Activated effector memory CD4-positive, alpha-beta T cell treated with Interleukin-2 at 50 U/mL for 16 hours (primary cell): ENCODE results near the gene RELCH.

Experiments
- DNase-seq: peaks from one replicate; pipeline ENCODE4 v3.0.0-alpha.2; 2020

RELCH gene

DNA sequence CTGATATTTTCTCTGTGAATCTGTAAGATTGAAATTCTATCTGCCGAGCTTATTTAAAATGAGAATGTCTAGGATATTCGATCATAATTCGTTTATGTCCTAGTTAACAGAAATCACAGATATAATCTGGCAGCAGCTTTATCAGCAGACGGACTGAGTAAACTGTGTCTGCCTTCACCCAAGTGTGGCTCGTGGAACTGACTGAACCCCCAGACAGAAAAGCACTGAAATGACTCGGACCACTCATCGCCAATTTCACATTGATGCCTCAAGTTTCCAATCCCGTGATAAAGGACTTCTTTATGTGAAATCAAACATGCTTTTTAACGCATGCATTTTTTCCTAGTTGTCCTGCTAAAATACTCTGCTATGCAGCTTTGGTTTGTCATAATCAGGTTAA lies 153.9 kb downstream of the RELCH start:
- no peak for DNase-seq

DNA sequence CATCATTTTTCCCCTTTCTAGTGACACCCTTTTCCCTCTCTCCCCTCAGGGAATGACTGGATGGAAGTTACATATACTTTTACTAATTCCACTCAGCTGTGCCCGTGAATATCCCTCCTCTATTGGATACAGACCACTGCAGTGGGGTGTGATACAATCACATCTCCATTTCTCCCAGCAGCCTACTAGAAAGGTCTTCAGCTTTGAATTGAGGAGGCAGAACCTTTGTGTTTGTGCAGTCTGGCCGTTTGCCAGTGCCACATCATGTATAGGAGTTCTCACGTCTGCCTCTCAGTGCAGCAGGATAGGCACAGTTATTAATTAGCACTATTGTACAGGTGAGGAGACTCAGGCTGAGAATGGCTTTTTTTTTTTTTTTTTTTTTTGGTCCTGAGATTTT lies 154.4 kb downstream of the RELCH start:
- DNase-seq: no peak

DNA sequence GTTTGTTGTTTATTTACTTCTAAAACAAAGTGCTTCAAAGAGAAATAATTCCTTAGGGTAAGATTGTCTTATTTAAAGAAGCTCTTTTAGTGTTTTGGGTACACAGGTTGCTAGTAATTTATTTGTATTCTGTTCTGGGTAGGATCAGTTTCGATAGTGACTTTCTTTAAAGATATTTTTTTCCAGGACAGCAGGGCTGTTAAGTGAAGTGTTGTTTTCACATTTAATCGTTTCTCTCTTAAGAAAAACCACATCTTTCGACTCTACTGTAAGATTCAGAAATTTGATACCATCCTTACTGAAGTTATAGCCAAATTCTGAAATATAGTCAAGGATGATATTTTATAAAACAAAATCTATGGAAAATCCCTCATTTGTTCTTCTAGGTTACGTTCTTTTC lies 155.8 kb downstream of the RELCH start:
- DNase-seq: no peak

DNA sequence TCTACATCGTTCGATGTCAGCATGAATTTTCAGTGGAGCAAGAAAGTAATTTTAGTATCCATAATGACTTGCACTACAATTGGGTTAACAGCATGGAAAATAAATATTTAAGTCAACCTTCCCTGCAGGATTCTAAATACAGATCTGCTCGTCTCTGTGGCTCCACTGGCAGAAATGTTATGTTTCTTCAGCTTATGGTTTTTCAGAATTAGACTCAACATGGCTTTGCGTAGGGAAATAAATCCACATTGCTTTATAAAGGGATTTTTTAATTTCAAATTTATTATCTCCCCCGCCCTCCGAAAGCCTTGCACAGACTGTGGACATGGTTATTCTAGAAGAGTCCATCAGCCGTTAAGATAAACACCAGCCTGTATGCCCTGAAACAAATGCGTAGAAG lies 156.3 kb downstream of the RELCH start:
- DNase-seq: no peak

DNA sequence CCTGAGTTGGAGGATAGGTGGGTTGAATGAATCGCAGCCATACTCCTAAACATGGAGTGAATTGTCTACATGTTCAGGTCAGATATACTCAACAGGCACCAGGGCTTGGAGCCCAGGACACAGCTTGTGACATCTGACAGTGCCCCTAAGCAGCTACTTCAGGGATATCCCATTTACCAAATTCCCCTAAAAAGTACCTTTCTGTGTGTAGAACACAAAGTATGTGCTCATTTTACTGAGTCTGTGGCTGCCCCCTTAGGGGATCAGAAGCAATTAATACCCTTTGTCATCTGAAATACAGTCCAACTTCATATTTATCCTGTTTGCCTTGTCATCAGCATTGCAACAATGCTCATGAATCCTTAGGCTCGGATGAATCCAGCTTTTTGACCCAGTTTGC lies 158.9 kb downstream of the RELCH start:
- no peak for DNase-seq

DNA sequence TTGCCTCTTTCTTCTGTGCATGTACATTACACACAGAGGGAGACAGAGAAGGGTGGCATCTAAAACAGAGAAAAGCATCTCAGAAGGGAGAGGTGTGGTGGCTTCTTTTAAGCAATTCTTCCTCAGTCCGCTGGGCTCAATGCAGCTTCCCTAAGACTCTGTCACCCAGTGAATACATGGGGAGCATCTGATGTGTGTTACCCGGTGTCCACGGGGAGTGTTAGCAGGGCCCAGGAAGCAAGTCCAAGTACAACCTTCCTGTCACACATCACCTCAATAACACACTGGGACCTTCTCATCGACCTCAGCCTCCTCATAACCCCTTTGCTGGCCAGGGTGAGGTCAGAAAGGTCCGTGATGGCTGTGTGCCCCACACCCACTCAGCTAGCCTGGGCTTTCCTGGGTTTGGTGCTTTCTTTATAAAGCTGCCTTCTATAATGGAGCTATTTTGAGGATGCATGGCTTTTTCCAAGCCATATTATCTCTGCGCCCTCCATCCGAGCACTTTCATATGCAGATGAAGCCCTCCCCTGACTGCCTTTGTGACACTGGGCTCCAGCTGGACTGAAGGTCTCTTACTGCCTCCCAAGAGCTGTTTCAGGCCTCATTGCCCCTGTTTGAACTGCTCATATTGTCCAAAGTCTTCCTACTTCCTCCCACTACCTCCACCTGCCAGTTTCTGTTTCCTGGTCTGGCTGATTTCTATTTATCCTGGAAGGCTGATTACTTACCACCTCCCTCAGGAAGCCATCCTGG lies 159.5 kb downstream of the RELCH start:
- no peak for DNase-seq

DNA sequence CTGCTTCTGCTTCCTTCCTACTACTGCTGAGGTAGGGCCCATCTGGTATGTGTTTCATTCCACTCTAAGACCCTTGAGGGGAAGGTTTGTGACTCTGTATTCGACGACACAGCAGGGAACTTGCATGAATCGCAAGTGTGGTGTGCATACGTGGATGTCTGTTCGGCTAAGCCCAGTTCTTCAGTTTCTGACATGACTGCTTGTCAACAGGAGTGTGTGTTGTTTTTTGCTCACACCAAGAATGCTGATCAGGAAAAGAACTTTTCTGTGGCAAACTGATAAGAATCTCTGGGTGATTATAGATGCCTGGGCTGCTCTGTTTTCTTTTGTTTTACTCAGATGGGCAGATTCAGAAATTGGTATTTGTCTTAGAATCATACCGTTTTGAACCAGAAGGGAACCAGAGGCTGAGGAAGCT lies 160.0 kb downstream of the RELCH start:
- DNase-seq: no peak

DNA sequence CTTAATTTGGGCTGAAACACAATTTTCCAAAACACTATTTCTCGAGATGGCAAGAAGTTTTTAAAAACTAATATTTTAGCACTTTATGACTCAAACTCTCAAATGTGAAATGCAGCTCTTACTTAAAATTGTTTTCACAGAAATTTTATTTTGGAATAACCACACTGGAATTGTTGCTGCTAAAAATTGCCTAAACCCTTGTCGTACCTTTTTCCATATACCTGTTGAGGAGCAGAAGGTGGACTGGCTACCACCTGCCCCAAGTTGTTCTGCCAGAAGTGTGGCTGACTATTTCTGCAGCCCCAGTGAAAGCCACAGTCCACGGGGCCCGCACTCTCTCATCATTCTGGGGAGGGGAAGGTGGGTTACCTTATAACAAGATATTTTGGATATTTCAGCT lies 161.4 kb downstream of the RELCH start:
- no peak for DNase-seq

DNA sequence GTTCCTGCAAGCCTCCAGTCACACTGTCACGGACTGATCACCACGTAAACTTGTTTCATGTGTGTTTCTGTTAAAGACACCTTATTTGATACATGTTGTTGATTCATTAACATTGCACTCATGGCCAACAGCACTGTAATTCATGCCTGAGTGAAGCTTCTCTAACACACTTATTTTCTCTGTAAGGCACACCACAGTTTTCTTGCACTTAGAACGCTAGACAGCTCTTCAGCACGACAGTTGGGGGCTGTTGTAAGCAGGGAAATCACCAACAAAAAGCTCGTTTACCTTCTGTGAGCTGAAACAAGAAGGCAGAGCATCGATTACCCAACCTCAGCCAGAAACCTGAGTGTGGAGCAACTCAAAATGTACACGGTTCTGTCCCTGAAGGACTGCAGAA lies 166.1 kb downstream of the RELCH start:
- DNase-seq: no peak

DNA sequence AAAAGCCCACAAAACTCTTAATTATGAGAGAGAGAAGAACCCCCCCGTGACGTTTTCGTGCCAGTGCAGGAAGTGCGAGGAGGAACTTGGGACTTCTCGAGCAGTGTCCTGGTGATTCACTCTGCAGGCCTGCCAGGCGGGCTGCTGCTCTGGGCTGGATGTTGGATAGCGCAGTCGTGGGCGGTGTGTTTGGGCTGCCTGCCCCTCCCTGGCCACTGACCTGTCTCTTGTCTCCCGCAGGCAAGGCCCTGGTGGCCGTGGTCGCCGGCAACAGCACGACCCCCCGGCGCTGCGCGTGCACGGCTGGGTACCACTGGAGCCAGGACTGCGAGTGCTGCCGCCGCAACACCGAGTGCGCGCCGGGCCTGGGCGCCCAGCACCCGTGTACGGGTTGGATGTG lies 167.1 kb downstream of the RELCH start:
- no peak for DNase-seq

DNA sequence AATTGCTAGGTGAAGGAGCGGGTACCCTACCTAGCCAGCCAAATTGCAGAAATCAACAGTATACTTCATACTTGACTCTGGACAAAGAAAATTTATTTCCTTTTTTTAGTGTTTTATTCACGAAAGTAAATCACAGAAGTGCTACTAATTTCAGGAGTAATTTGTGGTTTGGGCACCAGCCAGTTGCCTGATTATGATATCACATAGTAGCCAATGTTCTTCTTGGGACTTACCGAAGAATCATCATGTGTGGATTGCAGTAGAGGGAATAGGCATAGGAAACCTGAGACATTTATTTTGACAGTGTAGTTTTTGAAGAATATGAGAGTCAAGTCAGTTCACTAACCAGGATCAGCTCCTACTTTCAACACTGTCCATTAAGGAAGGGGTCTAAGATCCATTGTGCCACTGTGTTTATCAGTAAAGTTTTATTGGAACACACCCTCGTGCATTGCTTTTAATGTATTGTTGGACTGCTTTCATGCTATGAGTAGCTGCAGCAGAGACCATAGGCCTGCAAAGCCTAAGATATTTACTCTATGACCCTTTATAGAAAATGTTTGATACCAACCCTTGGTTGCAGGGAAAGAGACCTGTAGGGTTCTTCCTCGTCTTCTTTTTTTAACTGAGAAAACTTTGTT lies 170.1 kb downstream of the RELCH start:
- DNase-seq: no peak
